ENCODE data around the gene TPI1. TPM values are rescaled to one million over a fixed set of nuclear protein-coding genes. Genes with fewer than 3 reads are reported as not detected.

The TPI1 gene
- total RNA-seq, 1 donor from 2014 or later = 1,194 TPM

GRCh38 chr12:6820166-6820565 lies 47.2 kb upstream of the TPI1 start:
- no peak overlapping the region for H3K4me3 ChIP-seq (ENCODE audit: low read depth, low read length)
- FAIRE-seq (no peak), DNase-seq (ENCODE audit: low read depth) (no peak)
- peaks cover 23% of the 10 kb centered on the region for H3K27me3 ChIP-seq (ENCODE audit: control insufficient read depth, insufficient read depth, low read length)
- H3K36me3 ChIP-seq (ENCODE audit: control insufficient read depth, insufficient read depth, low read length) = no peaks in the 10 kb centered on the region
- TF ChIP-seq CTCF (IDR thresholded peaks at IDR 0.05; ENCODE audit: insufficient read depth, low read length, severe bottlenecking) = no peak

GRCh38 chr12:6821591-6822425 lies 45.5 kb upstream of the TPI1 start, which contains the start of gene GPR162:
Gene GPR162 (plus strand): TSS chr12:6821821. CDS start chr12:6823899, 2,078 bp downstream.
- FAIRE-seq (no peak), DNase-seq (ENCODE audit: low read depth) (no peak)
- peak within 1 kb of the TSS; percentile 14 for H3K4me3 ChIP-seq (ENCODE audit: low read depth, low read length)
- peaks cover 23% of the 10 kb centered on the region for H3K27me3 ChIP-seq (ENCODE audit: control insufficient read depth, insufficient read depth, low read length)
- TF ChIP-seq CTCF (IDR thresholded peaks at IDR 0.05; ENCODE audit: insufficient read depth, low read length, severe bottlenecking) = no peak
- H3K36me3 ChIP-seq (ENCODE audit: control insufficient read depth, insufficient read depth, low read length) = no peaks in the 10 kb centered on the region

- no peak for DNase-seq (ENCODE audit: low read depth)
- Histone ChIP-seq H3K36me3 (ENCODE audit: control insufficient read depth, insufficient read depth, low read length) (no peaks in the 10 kb centered on the region), H3K4me3 (ENCODE audit: low read depth, low read length) (no peak overlapping the region), H3K27me3 (ENCODE audit: control insufficient read depth, insufficient read depth, low read length) (peaks cover 23% of the 10 kb centered on the region)
- no peak for FAIRE-seq
- TF ChIP-seq CTCF (IDR thresholded peaks at IDR 0.05; ENCODE audit: insufficient read depth, low read length, severe bottlenecking) = no peak
These were observed 44.8 kb upstream of the TPI1 start for GRCh38 chr12:6822426-6823135.

GRCh38 chr12:6823182-6824084 lies 43.9 kb upstream of the TPI1 start:
- Histone ChIP-seq H3K36me3 (ENCODE audit: control insufficient read depth, insufficient read depth, low read length) (no peaks in the 10 kb centered on the region), H3K27me3 (ENCODE audit: control insufficient read depth, insufficient read depth, low read length) (peaks cover 23% of the 10 kb centered on the region), H3K4me3 (ENCODE audit: low read depth, low read length) (no peak overlapping the region)
- no peak for TF ChIP-seq CTCF (IDR thresholded peaks at IDR 0.05; ENCODE audit: insufficient read depth, low read length, severe bottlenecking)
- FAIRE-seq (peak; percentile 66), DNase-seq (ENCODE audit: low read depth) (no peak)

- Histone ChIP-seq H3K36me3 (ENCODE audit: control insufficient read depth, insufficient read depth, low read length) (no peaks in the 10 kb centered on the region), H3K27me3 (ENCODE audit: control insufficient read depth, insufficient read depth, low read length) (peaks cover 23% of the 10 kb centered on the region), H3K4me3 (ENCODE audit: low read depth, low read length) (no peak overlapping the region)
- no peak for TF ChIP-seq CTCF (IDR thresholded peaks at IDR 0.05; ENCODE audit: insufficient read depth, low read length, severe bottlenecking)
- FAIRE-seq (no peak), DNase-seq (ENCODE audit: low read depth) (no peak)
These were observed 43.1 kb upstream of the TPI1 start for GRCh38 chr12:6824085-6824775.
